BLaER1 (cell line): ENCODE measurements around the gene EFNA5.
"Not testable (repeated sequence)": the region's sequence is repeated elsewhere in the genome, so short reads cannot be mapped to it uniquely, and the experiment has no call there.

ENCODE experiments used
- H3K27ac ChIP-seq: shearing (Covaris generic); formaldehyde crosslinking; 2 replicates; pipeline ENCODE4 v1.8.1; 2022
- H3K27me3 ChIP-seq: shearing (Covaris generic); formaldehyde crosslinking; 2 replicates; pipeline ENCODE4 v1.8.1; 2022
- H3K36me3 ChIP-seq: shearing (Covaris generic); formaldehyde crosslinking; 2 replicates; pipeline ENCODE4 v1.8.1; 2022
- H3K4me1 ChIP-seq: shearing (Covaris generic); formaldehyde crosslinking; 2 replicates; pipeline ENCODE4 v1.8.1; 2022
- H3K4me2 ChIP-seq: shearing (Covaris generic); formaldehyde crosslinking; 2 replicates; pipeline ENCODE4 v1.8.1; 2022
- H3K4me3 ChIP-seq: shearing (Covaris generic); formaldehyde crosslinking; 2 replicates; pipeline ENCODE4 v1.8.1; 2022
- H3K9ac ChIP-seq: shearing (Covaris generic); formaldehyde crosslinking; 2 replicates; pipeline ENCODE4 v1.8.1; 2022
- H3K9me3 ChIP-seq: shearing (Covaris generic); formaldehyde crosslinking; 2 replicates; pipeline ENCODE4 v1.8.1; 2022
- H4K20me1 ChIP-seq: shearing (Covaris generic); formaldehyde crosslinking; 2 replicates; pipeline ENCODE4 v1.8.1; 2022
- Cebpa-rat ChIP-seq: shearing (Covaris generic); IDR thresholded peaks from 2 replicates; pipeline ENCODE4 v1.8.1; 2022

The EFNA5 gene

DNA sequence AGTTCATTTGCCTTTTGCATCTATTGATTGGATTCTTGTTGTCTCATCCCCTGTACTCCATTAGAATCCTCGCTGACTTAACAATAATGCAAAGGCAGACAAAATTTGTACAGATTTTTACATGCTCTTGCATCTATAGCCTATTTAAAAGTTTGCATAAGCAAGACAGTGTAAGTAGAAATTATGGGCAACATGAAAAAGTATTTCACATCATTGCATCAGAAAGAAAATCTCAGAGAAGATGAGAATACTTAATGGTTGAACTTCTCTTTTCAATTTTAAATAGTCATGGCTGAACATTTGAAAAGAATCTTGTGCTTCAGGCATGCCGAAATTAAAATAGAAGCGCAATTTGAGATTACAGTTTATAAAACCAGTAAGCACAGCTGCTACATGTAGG, 226.4 kb downstream of the EFNA5 start:
- no peak for TF ChIP-seq Cebpa-rat
- H3K36me3 ChIP-seq, result no peaks in the 10 kb centered on the region
- H3K27me3 ChIP-seq, result no peaks in the 10 kb centered on the region
- H3K4me1 ChIP-seq, result no peaks in the 10 kb centered on the region
- no peak overlapping the region for H3K4me3 ChIP-seq
- no peak overlapping the region for H3K4me2 ChIP-seq
- H3K27ac ChIP-seq, result no peak overlapping the region
- peaks cover 4% of the 10 kb centered on the region; the same call in 1 of the 2 replicates for H3K9me3 ChIP-seq
- no peak overlapping the region for H3K9ac ChIP-seq
- H4K20me1 ChIP-seq, result no peaks in the 10 kb centered on the region

DNA sequence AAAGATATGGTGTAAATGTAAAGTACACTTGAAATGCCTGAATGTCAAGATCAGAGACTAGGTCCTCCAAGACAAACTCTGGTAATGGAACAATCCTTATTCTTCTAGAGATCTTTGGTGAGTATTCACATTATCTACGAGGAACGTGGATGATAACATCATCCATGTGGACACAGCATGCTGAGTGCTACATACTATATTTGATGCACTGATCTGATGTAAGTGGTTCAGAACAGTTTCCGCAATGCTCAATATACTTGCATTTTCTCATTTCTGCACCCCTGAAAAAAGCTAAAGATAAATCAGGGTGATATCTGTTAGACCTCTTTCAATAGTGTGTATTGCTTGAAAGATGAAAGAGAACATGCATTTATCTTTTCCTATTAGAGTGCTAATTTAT, 226.8 kb downstream of the EFNA5 start:
- Histone ChIP-seq H3K27me3 (no peaks in the 10 kb centered on the region), H3K4me1 (no peaks in the 10 kb centered on the region), H4K20me1 (no peaks in the 10 kb centered on the region), H3K27ac (no peak overlapping the region), H3K9ac (no peak overlapping the region), H3K4me2 (no peak overlapping the region), H3K36me3 (no peaks in the 10 kb centered on the region), H3K4me3 (no peak overlapping the region), H3K9me3 (peaks cover 8% of the 10 kb centered on the region; the same call in 1 of the 2 replicates)
- TF ChIP-seq Cebpa-rat, result no peak

DNA sequence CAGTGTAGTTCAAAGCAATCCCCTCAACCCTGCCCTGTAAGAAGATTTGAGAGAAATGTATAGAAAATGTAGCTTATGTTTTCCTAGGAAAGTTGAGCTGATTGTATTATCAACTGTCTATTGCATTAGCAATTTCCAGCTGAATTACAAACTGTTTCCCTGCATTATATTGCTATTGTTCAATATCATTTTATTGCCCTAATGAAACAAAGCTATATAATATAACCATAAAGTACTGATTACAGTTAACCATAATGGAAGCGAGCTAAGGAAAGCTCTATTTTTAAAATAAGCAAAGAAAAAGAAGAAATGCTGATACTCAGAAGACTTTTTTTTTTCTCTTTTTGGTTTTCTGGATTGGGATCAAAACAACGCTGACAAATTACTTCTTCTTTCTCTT, 228.3 kb downstream of the EFNA5 start:
- H3K4me2 ChIP-seq, result no peak overlapping the region

GRCh38 chr5:107439832-107440231, 230.9 kb downstream of the EFNA5 start:
- TF ChIP-seq Cebpa-rat, result no peak
- Histone ChIP-seq H3K4me3 (no peak overlapping the region), H3K27me3 (no peaks in the 10 kb centered on the region), H3K9me3 (peaks cover 11% of the 10 kb centered on the region; the same call in 1 of the 2 replicates), H3K9ac (no peak overlapping the region), H3K36me3 (no peaks in the 10 kb centered on the region), H3K4me2 (no peak overlapping the region), H3K27ac (no peak overlapping the region), H4K20me1 (no peaks in the 10 kb centered on the region), H3K4me1 (no peaks in the 10 kb centered on the region)

More for the DNA sequence above, 228.3 kb downstream of the EFNA5 start:
- H4K20me1 ChIP-seq, result no peaks in the 10 kb centered on the region
- H3K9ac ChIP-seq, result no peak overlapping the region
- no peaks in the 10 kb centered on the region for H3K27me3 ChIP-seq
- TF ChIP-seq Cebpa-rat, result no peak
- no peak overlapping the region for H3K4me3 ChIP-seq
- peaks cover 11% of the 10 kb centered on the region; the same call in 1 of the 2 replicates for H3K9me3 ChIP-seq
- H3K4me1 ChIP-seq, result no peaks in the 10 kb centered on the region
- no peak overlapping the region for H3K27ac ChIP-seq
- no peaks in the 10 kb centered on the region for H3K36me3 ChIP-seq

- H4K20me1 ChIP-seq, result no peaks in the 10 kb centered on the region
- peaks cover 11% of the 10 kb centered on the region; the same call in 1 of the 2 replicates for H3K9me3 ChIP-seq
- TF ChIP-seq Cebpa-rat, result no peak
- H3K9ac ChIP-seq, result no peak overlapping the region
- no peaks in the 10 kb centered on the region for H3K36me3 ChIP-seq
- no peak overlapping the region for H3K27ac ChIP-seq
- H3K4me1 ChIP-seq, result no peaks in the 10 kb centered on the region
- H3K4me2 ChIP-seq, result no peak overlapping the region
- H3K27me3 ChIP-seq, result no peaks in the 10 kb centered on the region
- H3K4me3 ChIP-seq, result no peak overlapping the region
These were observed 232.7 kb downstream of the EFNA5 start for GRCh38 chr5:107437986-107438510.

GRCh38 chr5:107437154-107437553, 233.6 kb downstream of the EFNA5 start:
- H3K4me1 ChIP-seq, result no peaks in the 10 kb centered on the region
- no peak overlapping the region for H3K4me2 ChIP-seq
- H3K36me3 ChIP-seq, result no peaks in the 10 kb centered on the region
- H3K9me3 ChIP-seq, result peaks cover 11% of the 10 kb centered on the region; the same call in 1 of the 2 replicates
- H3K27ac ChIP-seq, result no peak overlapping the region
- no peaks in the 10 kb centered on the region for H3K27me3 ChIP-seq
- no peak overlapping the region for H3K4me3 ChIP-seq
- no peak overlapping the region for H3K9ac ChIP-seq
- no peaks in the 10 kb centered on the region for H4K20me1 ChIP-seq
- TF ChIP-seq Cebpa-rat, result no peak

DNA sequence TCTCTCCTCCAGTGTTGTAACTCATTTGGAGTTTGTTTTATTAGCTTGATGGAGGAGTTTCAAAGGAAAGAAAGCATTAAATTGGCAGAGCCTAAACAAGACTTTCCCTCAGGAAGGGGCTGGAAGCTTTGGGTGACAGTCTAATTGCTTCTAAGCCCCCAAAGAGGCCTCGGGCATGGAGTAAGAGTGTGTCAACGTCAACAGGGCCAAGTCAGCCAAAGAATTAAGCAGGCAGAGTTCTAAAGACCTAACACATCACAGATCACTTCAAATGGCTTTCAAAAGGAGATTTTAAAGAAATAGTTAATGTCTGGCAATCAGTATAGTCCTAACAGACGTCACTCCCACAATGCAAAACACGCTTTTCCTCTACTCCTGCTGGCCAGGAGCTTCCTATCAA, 234.5 kb downstream of the EFNA5 start:
- H3K27me3 ChIP-seq, result no peaks in the 10 kb centered on the region
- H3K9me3 ChIP-seq, result peaks cover 11% of the 10 kb centered on the region; the same call in 1 of the 2 replicates

DNA sequence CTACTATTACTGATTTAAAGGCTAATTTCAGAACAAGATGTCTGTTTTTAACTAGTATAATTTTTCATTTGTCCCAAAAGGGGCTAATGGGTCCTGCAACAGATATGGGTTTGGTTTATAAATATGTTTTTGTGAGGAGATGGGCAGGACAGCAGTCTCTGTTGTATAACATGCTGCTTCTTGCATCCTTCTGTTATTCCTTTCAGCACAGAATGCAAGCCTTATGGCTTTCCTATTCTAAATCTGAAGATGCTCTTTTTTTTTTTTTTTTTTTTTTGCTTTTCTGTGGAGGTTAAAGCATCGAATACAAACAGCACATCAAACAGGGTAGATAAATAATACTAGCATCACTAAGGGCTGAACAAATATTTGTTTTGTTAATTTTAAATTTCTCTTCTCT, 235.7 kb downstream of the EFNA5 start:
- no peaks in the 10 kb centered on the region for H3K4me1 ChIP-seq
- H3K4me3 ChIP-seq, result no peak overlapping the region
- no peaks in the 10 kb centered on the region for H4K20me1 ChIP-seq
- no peak overlapping the region for H3K27ac ChIP-seq
- no peak overlapping the region for H3K9ac ChIP-seq
- H3K4me2 ChIP-seq, result no peak overlapping the region
- H3K36me3 ChIP-seq, result no peaks in the 10 kb centered on the region
- no peaks in the 10 kb centered on the region for H3K27me3 ChIP-seq
- TF ChIP-seq Cebpa-rat, result no peak
- peaks cover 11% of the 10 kb centered on the region; the same call in 1 of the 2 replicates for H3K9me3 ChIP-seq

More for the DNA sequence above, 234.5 kb downstream of the EFNA5 start:
- no peak overlapping the region for H3K27ac ChIP-seq
- H3K4me1 ChIP-seq, result no peaks in the 10 kb centered on the region
- H3K4me2 ChIP-seq, result no peak overlapping the region
- no peaks in the 10 kb centered on the region for H3K36me3 ChIP-seq
- no peak overlapping the region for H3K4me3 ChIP-seq
- H4K20me1 ChIP-seq, result no peaks in the 10 kb centered on the region
- no peak for TF ChIP-seq Cebpa-rat
- H3K9ac ChIP-seq, result no peak overlapping the region

- H3K4me3 ChIP-seq, H4K20me1 ChIP-seq, H3K36me3 ChIP-seq, H3K9me3 ChIP-seq, H3K4me1 ChIP-seq, H3K4me2 ChIP-seq, H3K27me3 ChIP-seq, H3K27ac ChIP-seq, H3K9ac ChIP-seq: not testable (repeated sequence)
These were observed 237.1 kb downstream of the EFNA5 start for GRCh38 chr5:107433646-107434045.

DNA sequence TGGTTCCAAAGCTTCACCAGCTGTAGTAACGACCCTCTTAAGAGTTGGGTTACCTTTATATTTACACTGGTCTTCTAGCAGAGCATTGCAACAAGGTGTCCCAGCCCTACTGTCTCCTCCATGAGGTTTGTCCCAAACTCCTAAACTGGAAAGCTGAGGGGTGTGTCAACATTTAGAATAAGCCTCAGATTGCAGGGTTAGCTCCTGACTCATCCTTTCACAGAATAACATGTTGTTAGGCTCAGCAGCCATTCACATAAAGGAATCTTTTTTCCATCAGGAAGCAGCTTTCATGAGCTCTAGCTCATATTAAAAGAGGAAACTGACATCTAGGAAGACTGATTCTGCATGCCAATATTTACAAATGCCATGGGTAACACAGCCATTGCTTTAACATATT, 238.7 kb downstream of the EFNA5 start:
- Histone ChIP-seq H4K20me1 (no peaks in the 10 kb centered on the region), H3K27me3 (no peaks in the 10 kb centered on the region), H3K9me3 (no peaks in the 10 kb centered on the region), H3K4me2 (no peak overlapping the region), H3K4me1 (no peaks in the 10 kb centered on the region), H3K9ac (no peak overlapping the region), H3K36me3 (no peaks in the 10 kb centered on the region), H3K27ac (no peak overlapping the region), H3K4me3 (no peak overlapping the region)
- TF ChIP-seq Cebpa-rat, result no peak

DNA sequence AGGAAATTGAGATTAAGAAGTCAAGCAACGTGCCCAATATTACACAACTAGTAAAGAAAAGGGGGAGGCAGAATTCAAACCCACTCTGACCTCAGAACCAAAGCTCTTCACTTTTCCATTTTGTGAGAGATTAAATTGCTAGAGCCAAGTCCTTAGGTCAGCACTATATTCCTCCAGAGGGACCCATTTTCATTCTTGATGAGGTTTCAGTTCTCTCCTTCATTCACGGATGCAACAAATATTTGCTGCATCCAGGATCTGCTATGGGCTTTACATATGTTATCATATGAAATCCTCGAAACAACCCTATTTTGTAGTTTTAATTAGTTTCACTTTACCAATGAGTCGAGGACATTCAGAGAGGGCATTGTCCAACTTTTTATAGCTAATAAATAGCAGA, 239.2 kb downstream of the EFNA5 start:
- TF ChIP-seq Cebpa-rat, result no peak
- Histone ChIP-seq H3K4me2 (no peak overlapping the region), H3K9ac (no peak overlapping the region), H3K27ac (no peak overlapping the region), H4K20me1 (no peaks in the 10 kb centered on the region), H3K4me3 (no peak overlapping the region), H3K27me3 (no peaks in the 10 kb centered on the region), H3K36me3 (no peaks in the 10 kb centered on the region), H3K4me1 (no peaks in the 10 kb centered on the region), H3K9me3 (no peaks in the 10 kb centered on the region)
